HepG2 (cell line): Measurements from ENCODE around the gene MEIOB. TPM values are rescaled to one million over a fixed set of nuclear protein-coding genes. Genes with fewer than 3 reads are reported as not detected.

Source experiments
- ATAC-seq: fragments of 200-7000 bp; cut with Tn5 transposase; 3 replicates; pipeline ENCODE4 v1.9.1; 2020; ENCODE audit warnings: mild to moderate bottlenecking, moderate library complexity
- BruUV-seq: library from RNA; stranded (reverse); fragments of 400-500 nt; replicated peaks from 2 replicates; lab custom pipeline; 2021; lab: Mats Ljungman, UMichigan
- CTCF ChIA-PET: fragments of 300-600 bp; formaldehyde crosslinking; extraction: SDS; loops from one replicate; lab custom pipeline; 2021; ENCODE audit warnings: low total read pairs, inconsistent platforms, low intra/inter-chr PET ratio; lab: Yijun Ruan, JAX
- POLR2A ChIA-PET: fragments of 350-600 bp; sonication (Branson Sonifier 250); formaldehyde crosslinking; loops from one replicate; lab custom pipeline; 2020; ENCODE audit warnings: antibody characterized with exemption, inconsistent platforms; lab: Yijun Ruan, JAX
- DNase-seq: peaks from one replicate; pipeline ENCODE4 v3.0.0-alpha.2; 2015; ENCODE audit warnings: low spot score
- FAIRE-seq: peaks from 3 replicates; lab custom pipeline; 2011; peaks lifted over from hg19 to GRCh38; lab: Jason Lieb, UNC
- H2AFZ ChIP-seq: one replicate; pipeline ENCODE4 v1.6.1; 2011; ENCODE audit warnings: low read length, inconsistent platforms
- H3K27ac ChIP-seq: fragments of 300-600 bp; 3 replicates; pipeline ENCODE4 v1.8.0; 2011; ENCODE audit warnings: mixed run types, mild to moderate bottlenecking, mixed read lengths, low read length, inconsistent platforms; ENCODE audit not compliant: insufficient read depth; ENCODE audit errors: extremely low read length
- H3K27me3 ChIP-seq, 2 experiments: fragments of 200-600 bp in 1 of 2; 2 replicates in 1 of 2; 3 replicates in 1 of 2; pipeline versions ENCODE4 v1.6.0 to v1.8.0; 2011; ENCODE audit warnings: low read length in 2 of 2, mild to moderate bottlenecking in 2 of 2, moderate library complexity in 2 of 2, inconsistent platforms in 1 of 2; ENCODE audit not compliant: insufficient read depth in 2 of 2, control insufficient read depth in 1 of 2
- H3K36me3 ChIP-seq, 2 experiments: fragments of 200-600 bp in 1 of 2; replicated peaks in 1 of 2; 2 replicates in 1 of 2; 3 replicates in 1 of 2; pipeline versions ENCODE4 v1.5.1 to v1.8.0; 2011; ENCODE audit warnings: low read length in 2 of 2, inconsistent platforms in 1 of 2; ENCODE audit not compliant: insufficient read depth in 2 of 2, control insufficient read depth in 1 of 2
- H3K4me1 ChIP-seq: 2 replicates; pipeline ENCODE4 v1.5.1; 2012; ENCODE audit warnings: low read length, inconsistent platforms; ENCODE audit not compliant: insufficient read depth
- H3K4me2 ChIP-seq: 2 replicates; pipeline ENCODE4 v1.6.0; 2011; ENCODE audit warnings: low read depth, low read length, inconsistent platforms
- H3K4me3 ChIP-seq, 3 experiments: fragments of 200-600 bp in 1 of 3; sonication (generic), shearing (Covaris generic) in 1 of 3; replicated peaks in 1 of 3; 2 replicates each; pipeline ENCODE4 v1.5.1; 2011 to 2016; ENCODE audit warnings: low read length in 3 of 3, inconsistent platforms in 2 of 3, low read depth in 2 of 3, mild to moderate bottlenecking in 2 of 3, control low read depth in 1 of 3, mixed read lengths in 1 of 3; ENCODE audit not compliant: insufficient read depth in 1 of 3
- H3K79me2 ChIP-seq: one replicate; pipeline ENCODE4 v1.6.1; 2011; ENCODE audit warnings: low read length, inconsistent platforms; ENCODE audit not compliant: insufficient read depth
- H3K9ac ChIP-seq: 2 replicates; pipeline ENCODE4 v1.6.0; 2011; ENCODE audit warnings: mild to moderate bottlenecking, low read depth, low read length, inconsistent platforms; ENCODE audit not compliant: insufficient read depth
- H3K9me3 ChIP-seq: 2 replicates; pipeline ENCODE4 v1.5.1; 2012; ENCODE audit warnings: mild to moderate bottlenecking, low read length
- H4K20me1 ChIP-seq: 2 replicates; pipeline ENCODE4 v1.6.0; 2011; ENCODE audit warnings: inconsistent platforms, mild to moderate bottlenecking, low read length, moderate library complexity; ENCODE audit not compliant: insufficient read depth
- DNMT1 ChIP-seq: sonication (generic); formaldehyde crosslinking; IDR thresholded peaks from 2 replicates; pipeline ENCODE4 v1.5.1; 2020; ENCODE audit warnings: mild to moderate bottlenecking, missing genetic modification reagents
- HDAC1 ChIP-seq: sonication (generic); formaldehyde crosslinking; IDR thresholded peaks from 2 replicates; pipeline ENCODE4 v1.5.1; 2020; ENCODE audit warnings: mild to moderate bottlenecking, missing genetic modification reagents
- HOXA9 ChIP-seq: sonication (generic); formaldehyde crosslinking; IDR thresholded peaks from 2 replicates; pipeline ENCODE4 v1.8.1; 2022; ENCODE audit warnings: missing genetic modification reagents, mild to moderate bottlenecking, moderate library complexity, borderline replicate concordance
- TEAD2 ChIP-seq: sonication (generic); formaldehyde crosslinking; IDR thresholded peaks from 2 replicates; pipeline ENCODE4 v1.9.0; 2021; ENCODE audit warnings: missing genetic modification reagents
- ZNF761 ChIP-seq: sonication (generic); formaldehyde crosslinking; conservative IDR thresholded peaks from 2 replicates; pipeline ENCODE4 v1.4.0; 2020; ENCODE audit warnings: mild to moderate bottlenecking, missing genetic modification reagents
- WGBS: methylation state at CpG from one replicate; pipeline ENCODE4 v1.1.6; 2017; ENCODE audit warnings: low lambda C conversion rate; 5-methylcytosine and 5-hydroxymethylcytosine counted together
- in situ Hi-C: cut with HindIII; loops from 2 replicates; pipeline ENCODE4 v1.10.0; 2017; ENCODE audit warnings: low pct_unique_long_range_greater_than_20kb; ENCODE audit not compliant: extremely low pct_ligation_motif_present
- intact Hi-C: fragments of 100-400 bp; cut with micrococcal nuclease; formaldehyde crosslinking; loops from one replicate; pipeline ENCODE4 v1.10.0; 2022; ENCODE audit not compliant: unreplicated experiment
- polyA plus RNA-seq, 8 experiments: library from polyadenylated mRNA; depleted of rRNA in 3 of 8; stranded (reverse) in 7 of 8; unstranded in 1 of 8; fragments of >200 nt; fragmentation: Illumina TruSeq in 4 of 8; extraction: Trizol in 4 of 8; gene quantifications; 2 replicates each; pipeline versions ENCODE4 v1.2.1 to v1.2.3, GENCODE V29; 2011 to 2016; ENCODE audit warnings: low read depth in 4 of 8, missing spikeins in 1 of 8, mixed read lengths in 1 of 8; ENCODE audit not compliant: insufficient read depth in 1 of 8
- total RNA-seq, 5 experiments: library from RNA; depleted of rRNA; stranded (reverse); fragments of >200 nt; fragmentation: Illumina TruSeq; extraction: Trizol; gene quantifications; 2 replicates each; pipeline ENCODE4 v1.2.3, GENCODE V29; 2016; ENCODE audit warnings: low read depth in 1 of 5
- TF ChIP-seq, protein P1 (sequence below): sonication (generic); formaldehyde crosslinking; IDR thresholded peaks from 2 replicates; pipeline ENCODE4 v1.8.1; 2022; ENCODE audit warnings: mild to moderate bottlenecking, missing genetic modification reagents
- TF ChIP-seq, protein P2 (sequence below): IDR thresholded peaks from 2 replicates; pipeline ENCODE4 v1.6.1; 2016; ENCODE audit warnings: mild to moderate bottlenecking

Gene MEIOB
- total and polyA plus RNA-seq, 2 of the 13 experiments (the other 11 are each of a cell fraction or from before 2014, with no cell fraction given), result 0.17 TPM; not detected in 1

DNA sequence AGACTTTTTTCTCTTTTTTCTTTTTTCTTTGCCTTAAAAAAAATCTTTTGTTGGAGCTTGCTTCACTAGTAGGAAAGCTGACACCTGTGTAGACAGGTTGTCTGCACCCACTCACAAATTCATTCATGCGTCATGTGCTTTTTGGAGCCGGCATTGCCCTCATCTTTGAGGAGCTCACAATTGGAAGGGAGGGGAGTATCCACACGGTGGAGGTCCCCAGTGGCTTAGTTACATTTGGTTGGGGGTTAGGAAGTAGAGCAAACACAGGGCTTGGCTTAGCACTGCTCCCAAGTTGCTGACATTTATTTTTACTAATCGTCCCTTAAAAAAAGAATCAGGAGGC, 18.7 kb upstream of the MEIOB start:
- in situ Hi-C loops (no loop called here), intact Hi-C loops (no loop called here)
- Histone ChIP-seq H3K9me3 (no peaks in the 10 kb centered on the region), H3K4me1 (no peaks in the 10 kb centered on the region), H3K27me3 (peaks cover 0 to 36% of the 10 kb centered on the region in 2 experiments; a peak in 3 of 5 replicates), H3K4me2 (no peak overlapping the region), H3K27ac (no peak overlapping the region), H3K36me3 (no peaks in the 10 kb centered on the region), H4K20me1 (no peaks in the 10 kb centered on the region), H3K79me2 (no peaks in the 10 kb centered on the region), H2AFZ (no peak overlapping the region), H3K4me3 (no peak overlapping the region), H3K9ac (no peak overlapping the region)
- POLR2A ChIA-PET, result no interaction called here
- CTCF ChIA-PET, result no interaction called here
- TF ChIP-seq, protein P1, sequence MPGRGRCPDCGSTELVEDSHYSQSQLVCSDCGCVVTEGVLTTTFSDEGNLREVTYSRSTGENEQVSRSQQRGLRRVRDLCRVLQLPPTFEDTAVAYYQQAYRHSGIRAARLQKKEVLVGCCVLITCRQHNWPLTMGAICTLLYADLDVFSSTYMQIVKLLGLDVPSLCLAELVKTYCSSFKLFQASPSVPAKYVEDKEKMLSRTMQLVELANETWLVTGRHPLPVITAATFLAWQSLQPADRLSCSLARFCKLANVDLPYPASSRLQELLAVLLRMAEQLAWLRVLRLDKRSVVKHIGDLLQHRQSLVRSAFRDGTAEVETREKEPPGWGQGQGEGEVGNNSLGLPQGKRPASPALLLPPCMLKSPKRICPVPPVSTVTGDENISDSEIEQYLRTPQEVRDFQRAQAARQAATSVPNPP, result no peak
- TF ChIP-seq, protein P2, sequence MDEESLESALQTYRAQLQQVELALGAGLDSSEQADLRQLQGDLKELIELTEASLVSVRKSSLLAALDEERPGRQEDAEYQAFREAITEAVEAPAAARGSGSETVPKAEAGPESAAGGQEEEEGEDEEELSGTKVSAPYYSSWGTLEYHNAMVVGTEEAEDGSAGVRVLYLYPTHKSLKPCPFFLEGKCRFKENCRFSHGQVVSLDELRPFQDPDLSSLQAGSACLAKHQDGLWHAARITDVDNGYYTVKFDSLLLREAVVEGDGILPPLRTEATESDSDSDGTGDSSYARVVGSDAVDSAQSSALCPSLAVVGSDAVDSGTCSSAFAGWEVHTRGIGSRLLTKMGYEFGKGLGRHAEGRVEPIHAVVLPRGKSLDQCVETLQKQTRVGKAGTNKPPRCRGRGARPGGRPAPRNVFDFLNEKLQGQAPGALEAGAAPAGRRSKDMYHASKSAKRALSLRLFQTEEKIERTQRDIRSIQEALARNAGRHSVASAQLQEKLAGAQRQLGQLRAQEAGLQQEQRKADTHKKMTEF (CRISPR knock-in tag), result no peak
- TF ChIP-seq TEAD2 (CRISPR knock-in tag) (no peak), HOXA9 (no peak)
- 20% methylated on average over 4 of the region's 4 CpGs for WGBS
- FAIRE-seq (no peak), DNase-seq (no peak), ATAC-seq (no peak)
- BruUV-seq, result no TSS peak

DNA sequence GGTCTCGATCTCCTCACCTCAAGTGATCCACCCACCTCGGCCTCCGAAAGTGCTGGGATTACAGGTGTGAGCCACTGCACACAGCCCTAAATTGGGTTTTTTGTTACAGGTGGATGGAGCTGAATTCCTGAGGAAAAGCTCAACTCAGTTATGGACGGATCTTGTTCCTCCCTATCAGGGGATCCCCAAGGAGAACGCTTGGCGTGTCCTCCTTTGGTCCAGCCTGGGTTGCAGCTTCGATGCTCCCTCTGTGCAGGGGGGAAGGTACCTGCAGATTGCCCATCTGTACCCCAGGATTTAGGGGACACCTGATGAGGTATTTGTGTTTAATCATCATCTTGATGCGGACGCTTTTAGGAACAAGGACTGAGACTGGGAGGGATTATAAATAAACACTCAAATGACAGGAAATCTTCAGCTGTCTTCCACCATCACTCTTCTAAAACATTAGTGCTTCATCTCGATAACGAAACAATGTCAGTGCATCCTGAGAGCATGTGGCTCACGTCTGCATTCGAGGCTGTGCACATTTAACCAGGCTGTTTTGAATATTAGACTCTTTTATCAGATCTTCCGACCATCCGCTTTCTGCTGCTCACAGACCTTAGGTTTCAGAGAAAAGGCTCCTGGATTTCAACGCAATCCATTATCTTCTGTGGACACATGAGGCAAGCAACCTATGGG, 18.2 kb upstream of the MEIOB start:
- H3K27ac ChIP-seq, result no peak overlapping the region
- no peak overlapping the region for H3K4me3 ChIP-seq
- H3K79me2 ChIP-seq, result no peaks in the 10 kb centered on the region
- H4K20me1 ChIP-seq, result no peaks in the 10 kb centered on the region
- in situ Hi-C loops, result no loop called here
- intact Hi-C loops, result no loop called here
- no peak overlapping the region for H2AFZ ChIP-seq
- no peak for ATAC-seq
- no peak overlapping the region for H3K4me2 ChIP-seq
- no peak overlapping the region for H3K9ac ChIP-seq
- ChIA-PET CTCF (no interaction called here), POLR2A (no interaction called here)
- H3K27me3 ChIP-seq, result peaks cover 0 to 31% of the 10 kb centered on the region in 2 experiments; a peak in 3 of 5 replicates
- no peaks in the 10 kb centered on the region for H3K36me3 ChIP-seq
- no peaks in the 10 kb centered on the region for H3K9me3 ChIP-seq
- no TSS peak for BruUV-seq
- H3K4me1 ChIP-seq, result no peaks in the 10 kb centered on the region
- no peak for FAIRE-seq
- no peak for DNase-seq
- 21% methylated on average over 16 of the region's 16 CpGs for WGBS
- no peak for TF ChIP-seq DNMT1 (CRISPR knock-in tag)
- no peak for TF ChIP-seq HDAC1 (CRISPR knock-in tag)
- no peak for TF ChIP-seq ZNF761 (CRISPR knock-in tag)
- TF ChIP-seq, all 625 proteins: peak for 0
